ENCODE data around the gene LY9. TPM values are rescaled to one million over a fixed set of nuclear protein-coding genes. Genes with fewer than 3 reads are reported as not detected.

LY9 gene
- total and polyA plus RNA-seq, 2 donors from 2014 or later = 0.41 to 3.5 TPM

DNA sequence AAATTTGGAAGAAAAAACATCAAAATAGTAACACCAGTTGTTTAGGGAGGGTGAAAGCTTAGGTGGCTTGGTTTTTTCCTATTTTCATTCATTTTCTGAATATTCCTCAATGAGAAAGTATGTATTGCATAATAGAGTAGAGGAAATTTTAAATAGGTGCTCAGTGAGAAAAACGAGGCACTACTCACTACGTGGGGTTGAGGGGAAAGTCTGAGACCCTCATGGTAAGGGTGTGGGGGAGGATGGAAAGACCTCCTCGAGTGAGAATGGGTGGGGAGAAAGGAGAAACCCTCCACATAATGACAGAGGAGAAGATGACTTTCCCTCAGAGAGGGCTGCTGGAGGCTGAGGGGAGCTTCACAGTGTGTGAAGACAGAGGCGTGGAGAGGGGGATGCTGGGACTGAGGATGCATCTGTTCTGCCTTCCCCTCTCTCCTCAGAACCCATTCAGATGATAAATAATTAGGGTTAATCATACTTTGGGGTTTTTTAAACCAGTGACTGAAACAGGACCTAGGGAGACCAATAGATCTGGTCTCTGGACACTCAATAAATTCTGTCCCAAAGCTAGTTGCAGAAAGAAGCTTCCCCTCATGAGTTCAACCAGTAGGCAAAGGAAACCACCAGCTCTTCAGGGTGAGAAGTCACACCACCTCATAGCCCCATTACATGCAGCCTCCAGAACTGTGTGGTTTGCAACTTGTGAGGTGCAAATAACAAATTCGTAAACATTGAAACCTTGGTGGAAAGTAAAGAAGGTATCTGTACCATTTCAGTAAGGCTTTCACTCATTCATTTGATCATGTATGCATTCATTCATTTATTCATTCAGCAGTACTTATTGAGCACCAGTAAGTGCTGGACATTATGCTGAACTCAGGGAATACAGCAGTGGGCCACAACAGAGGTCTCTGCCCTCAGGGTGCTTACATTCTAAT, 39.8 kb upstream of the LY9 start:
- intact Hi-C loops (cut with DNase I) = no loop called here
- H3K27ac ChIP-seq (ENCODE audit: low read depth in 2 of 2, low read length in 2 of 2) = no peak overlapping the region

DNA sequence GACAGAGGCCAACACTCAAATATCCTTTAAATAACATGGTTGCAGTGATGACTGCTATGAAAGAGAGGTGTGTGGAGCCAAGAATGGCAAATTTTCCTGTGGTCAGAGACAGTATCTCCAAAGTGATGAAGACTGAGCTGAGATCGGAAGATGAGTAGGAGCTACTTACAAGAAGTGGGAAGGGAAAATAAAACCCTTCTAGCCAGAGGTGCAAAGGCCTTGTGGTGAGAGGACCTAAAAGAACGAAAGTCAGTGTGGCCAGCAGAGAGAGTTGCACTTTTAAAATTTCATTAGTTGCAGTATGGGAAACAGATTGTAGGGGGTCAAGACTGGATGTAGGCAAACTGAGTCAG, 39.1 kb upstream of the LY9 start:
- Histone ChIP-seq H3K36me3 (ENCODE audit: control insufficient read depth in 2 of 3, insufficient read depth in 3 of 3, low read length in 3 of 3) (no peaks in the 10 kb centered on the region), H3K9me3 (ENCODE audit: control insufficient read depth in 2 of 3, insufficient read depth in 1 of 3, low read length in 3 of 3) (no peaks in the 10 kb centered on the region), H3K27ac (ENCODE audit: low read depth in 2 of 2, low read length in 2 of 2) (no peak overlapping the region), H3K4me1 (ENCODE audit: control insufficient read depth in 2 of 3, insufficient read depth in 2 of 3, low read depth in 1 of 3, low read length in 3 of 3) (no peaks in the 10 kb centered on the region), H3K27me3 (ENCODE audit: control insufficient read depth, insufficient read depth, low read length) (no peaks in the 10 kb centered on the region), H3K4me3 (ENCODE audit: low read length in 3 of 3) (no peak overlapping the region), H3K9ac (ENCODE audit: low read length in 3 of 3) (no peak overlapping the region)
- no peak for FAIRE-seq
- TF ChIP-seq, protein P1, sequence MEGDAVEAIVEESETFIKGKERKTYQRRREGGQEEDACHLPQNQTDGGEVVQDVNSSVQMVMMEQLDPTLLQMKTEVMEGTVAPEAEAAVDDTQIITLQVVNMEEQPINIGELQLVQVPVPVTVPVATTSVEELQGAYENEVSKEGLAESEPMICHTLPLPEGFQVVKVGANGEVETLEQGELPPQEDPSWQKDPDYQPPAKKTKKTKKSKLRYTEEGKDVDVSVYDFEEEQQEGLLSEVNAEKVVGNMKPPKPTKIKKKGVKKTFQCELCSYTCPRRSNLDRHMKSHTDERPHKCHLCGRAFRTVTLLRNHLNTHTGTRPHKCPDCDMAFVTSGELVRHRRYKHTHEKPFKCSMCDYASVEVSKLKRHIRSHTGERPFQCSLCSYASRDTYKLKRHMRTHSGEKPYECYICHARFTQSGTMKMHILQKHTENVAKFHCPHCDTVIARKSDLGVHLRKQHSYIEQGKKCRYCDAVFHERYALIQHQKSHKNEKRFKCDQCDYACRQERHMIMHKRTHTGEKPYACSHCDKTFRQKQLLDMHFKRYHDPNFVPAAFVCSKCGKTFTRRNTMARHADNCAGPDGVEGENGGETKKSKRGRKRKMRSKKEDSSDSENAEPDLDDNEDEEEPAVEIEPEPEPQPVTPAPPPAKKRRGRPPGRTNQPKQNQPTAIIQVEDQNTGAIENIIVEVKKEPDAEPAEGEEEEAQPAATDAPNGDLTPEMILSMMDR (IDR thresholded peaks at IDR 0.05; ENCODE audit: borderline replicate concordance, extremely low read depth, insufficient read depth) = no peak
- intact Hi-C loops (cut with DNase I) = no loop called here
- no peak for DNase-seq

More for the DNA sequence above, 39.8 kb upstream of the LY9 start:
- Histone ChIP-seq H3K9ac (ENCODE audit: low read length in 3 of 3) (no peak overlapping the region), H3K4me3 (ENCODE audit: low read length in 3 of 3) (no peak overlapping the region), H3K9me3 (ENCODE audit: control insufficient read depth in 2 of 3, insufficient read depth in 1 of 3, low read length in 3 of 3) (no peaks in the 10 kb centered on the region), H3K4me1 (ENCODE audit: control insufficient read depth in 2 of 3, insufficient read depth in 2 of 3, low read depth in 1 of 3, low read length in 3 of 3) (no peaks in the 10 kb centered on the region), H3K36me3 (ENCODE audit: control insufficient read depth in 2 of 3, insufficient read depth in 3 of 3, low read length in 3 of 3) (no peaks in the 10 kb centered on the region), H3K27me3 (ENCODE audit: control insufficient read depth, insufficient read depth, low read length) (no peaks in the 10 kb centered on the region)
- no peak for DNase-seq
- no peak for FAIRE-seq
- TF ChIP-seq, protein P1 (IDR thresholded peaks at IDR 0.05; ENCODE audit: borderline replicate concordance, extremely low read depth, insufficient read depth) = no peak

DNA sequence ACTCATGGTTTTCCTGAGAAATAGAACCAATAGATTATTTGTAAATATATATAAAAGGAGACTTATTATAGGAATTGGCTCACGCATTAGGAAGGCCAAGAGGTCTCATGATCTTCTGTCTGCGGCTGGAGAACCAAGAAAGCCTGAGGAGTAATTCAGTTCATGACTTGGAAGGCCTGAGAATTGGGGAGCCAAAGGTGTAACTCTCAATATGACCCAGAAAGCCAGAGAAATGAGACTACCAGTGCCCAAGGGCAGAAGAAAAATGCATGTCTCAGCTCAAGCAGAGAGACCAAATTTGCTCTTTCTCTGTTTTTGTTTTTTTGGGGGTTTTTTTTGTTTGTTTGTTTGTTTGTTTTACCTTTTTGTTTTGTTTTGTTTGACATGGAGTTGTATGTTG, 37.5 kb upstream of the LY9 start:
- no peak overlapping the region for H3K4me3 ChIP-seq (ENCODE audit: low read length in 3 of 3)
- intact Hi-C loops (cut with DNase I) = no loop called here
- H3K4me1 ChIP-seq (ENCODE audit: control insufficient read depth in 2 of 3, insufficient read depth in 2 of 3, low read depth in 1 of 3, low read length in 3 of 3) = no peaks in the 10 kb centered on the region
- DNase-seq (no peak), FAIRE-seq (no peak)
- TF ChIP-seq, protein P1 (IDR thresholded peaks at IDR 0.05; ENCODE audit: borderline replicate concordance, extremely low read depth, insufficient read depth) = no peak
- H3K9ac ChIP-seq (ENCODE audit: low read length in 3 of 3) = no peak overlapping the region
- H3K27ac ChIP-seq (ENCODE audit: low read depth in 2 of 2, low read length in 2 of 2) = no peak overlapping the region
- no peaks in the 10 kb centered on the region for H3K27me3 ChIP-seq (ENCODE audit: control insufficient read depth, insufficient read depth, low read length)
- H3K36me3 ChIP-seq (ENCODE audit: control insufficient read depth in 2 of 3, insufficient read depth in 3 of 3, low read length in 3 of 3) = no peaks in the 10 kb centered on the region
- H3K9me3 ChIP-seq (ENCODE audit: control insufficient read depth in 2 of 3, insufficient read depth in 1 of 3, low read length in 3 of 3) = no peaks in the 10 kb centered on the region
